ENCODE data around the gene ACTL9.
"Not testable (repeated sequence)": the region's sequence is repeated elsewhere in the genome, so short reads cannot be mapped to it uniquely, and the experiment has no call there.

The ACTL9 gene

DNA sequence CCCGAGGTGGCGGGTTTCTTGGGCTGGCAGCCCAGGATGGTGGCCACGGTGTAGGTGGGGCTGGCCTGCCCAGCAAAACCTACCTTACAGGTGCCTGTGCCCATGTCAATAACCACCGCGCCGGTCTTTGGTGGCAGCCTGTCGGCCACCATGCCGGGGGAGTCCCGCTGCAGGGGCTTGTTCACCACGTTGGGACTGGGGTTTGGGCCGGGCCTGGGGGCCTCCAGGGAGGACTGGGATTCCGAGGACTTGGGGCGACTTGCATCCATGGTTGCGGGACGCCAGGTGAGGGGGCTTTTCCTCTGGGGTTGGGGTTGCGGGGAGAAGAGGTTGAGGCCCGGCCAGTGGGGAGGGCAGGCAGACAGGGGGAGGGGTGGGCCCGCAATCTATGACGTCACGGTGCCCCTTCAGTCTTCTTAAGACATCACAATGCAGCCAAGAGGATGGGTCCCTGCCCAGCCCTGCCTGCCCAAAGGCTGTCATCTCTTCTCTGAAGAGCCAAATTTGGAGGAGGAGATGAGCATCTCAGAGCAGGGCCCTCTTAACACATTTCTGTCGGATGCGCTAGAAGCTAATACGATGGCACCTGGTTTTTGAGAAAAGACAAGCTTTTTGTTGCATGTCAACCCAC is at the start of gene ACTL9:
TSS of gene ACTL9 (minus strand) at position 363 of the 631 bp plus-strand sequence. CDS start at position 269, 94 bp downstream.
- DNase-seq: no peak

GRCh38 chr19:8739291-8740065 is 40.9 kb upstream of the ACTL9 start:
- not testable (repeated sequence) for DNase-seq

DNA sequence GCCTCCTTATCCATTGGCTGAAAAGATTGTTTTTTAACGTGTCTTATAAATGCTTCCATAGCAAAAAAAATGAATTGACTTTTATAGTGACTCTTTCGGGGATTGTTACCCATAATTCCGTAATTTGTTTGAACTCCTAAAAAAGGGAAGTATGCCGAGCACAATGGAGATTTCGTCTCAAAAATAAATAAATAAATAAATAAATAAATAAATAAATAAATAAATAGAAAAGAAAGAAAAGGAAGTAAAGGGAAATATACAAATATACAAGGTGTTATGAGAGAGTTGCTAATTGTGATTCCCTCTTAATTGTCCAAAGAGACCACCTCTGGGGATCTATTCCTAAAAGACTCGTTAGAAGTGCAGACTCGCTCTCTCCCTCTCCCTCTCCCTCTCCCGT is 39.8 kb upstream of the ACTL9 start:
- no peak for DNase-seq

- no peak for DNase-seq
These were observed 33.0 kb upstream of the ACTL9 start for GRCh38 chr19:8731428-8732169.

DNA sequence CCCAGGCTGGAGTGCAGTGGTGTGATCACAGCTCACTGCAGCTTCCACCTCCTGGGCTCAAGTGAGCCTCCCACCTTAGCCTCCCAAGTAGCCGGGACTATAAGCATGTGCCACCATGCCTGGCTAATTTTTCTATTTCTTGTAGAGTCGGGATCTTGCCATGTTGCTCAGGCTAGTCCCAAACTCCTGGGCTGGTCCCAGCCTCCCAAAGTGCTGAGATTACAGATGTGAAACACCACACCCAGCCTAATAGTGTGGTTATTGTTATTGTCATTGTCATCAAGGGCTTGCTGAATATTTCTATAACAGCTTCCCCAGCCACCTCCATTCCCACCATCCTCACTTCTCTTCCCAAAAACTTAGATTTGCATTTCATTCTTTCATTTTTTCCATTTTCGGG is 25.7 kb upstream of the ACTL9 start:
- DNase-seq: no peak

- no peak for DNase-seq
These were observed 23.4 kb upstream of the ACTL9 start for GRCh38 chr19:8722032-8722431.

- no peak for DNase-seq
These were observed 22.7 kb upstream of the ACTL9 start, which contains the start of gene OR2Z1 for GRCh38 chr19:8721334-8721733. Gene OR2Z1, plus strand, starts transcription at chr19:8721634. Its CDS starts 9,395 bp downstream, at chr19:8731029.

DNA sequence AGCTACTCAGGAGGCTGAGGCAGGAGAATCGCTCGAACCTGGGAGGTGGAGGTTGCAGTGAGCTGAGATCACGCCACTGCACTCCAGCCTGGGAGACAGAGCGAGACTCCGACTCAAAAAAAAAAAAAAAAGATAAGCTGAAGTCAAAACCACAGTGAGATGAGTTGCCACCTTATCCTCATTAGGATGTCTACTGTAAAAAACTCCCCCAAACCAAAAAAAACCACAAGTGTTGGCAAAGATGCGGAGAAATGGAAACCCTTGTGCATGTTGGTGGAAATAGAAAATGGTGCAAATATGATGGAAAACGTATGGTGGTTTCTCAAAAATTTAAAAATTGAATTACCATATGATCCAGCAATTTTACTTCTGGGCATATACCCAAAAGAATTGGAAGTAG is 11.7 kb upstream of the ACTL9 start:
- DNase-seq: not testable (repeated sequence)

DNA sequence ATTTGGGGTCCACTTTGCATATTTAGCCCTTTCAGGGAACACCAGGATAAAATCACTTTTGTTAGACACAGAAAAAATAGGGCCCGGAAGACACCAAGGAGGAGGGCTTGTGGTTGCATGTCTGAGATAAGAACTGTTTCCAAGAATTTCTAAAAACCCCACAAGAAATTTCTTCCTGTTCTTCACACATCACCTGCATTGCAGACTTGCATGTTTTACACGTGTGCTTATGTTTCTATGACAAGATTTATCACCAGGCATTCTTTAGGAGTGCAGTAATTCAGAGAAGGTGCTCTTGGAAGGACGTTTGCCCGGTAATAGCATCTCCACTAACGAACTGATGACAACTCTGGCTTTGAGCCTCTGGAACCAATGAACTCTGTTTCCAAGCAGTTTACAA is 7.1 kb upstream of the ACTL9 start:
- no peak for DNase-seq

GRCh38 chr19:8705304-8705703 is 6.7 kb upstream of the ACTL9 start:
- not testable (repeated sequence) for DNase-seq

GRCh38 chr19:8703223-8703622 is 4.6 kb upstream of the ACTL9 start:
- no peak for DNase-seq

- no peak for DNase-seq
These were observed 3.8 kb upstream of the ACTL9 start for GRCh38 chr19:8702350-8702749.

DNA sequence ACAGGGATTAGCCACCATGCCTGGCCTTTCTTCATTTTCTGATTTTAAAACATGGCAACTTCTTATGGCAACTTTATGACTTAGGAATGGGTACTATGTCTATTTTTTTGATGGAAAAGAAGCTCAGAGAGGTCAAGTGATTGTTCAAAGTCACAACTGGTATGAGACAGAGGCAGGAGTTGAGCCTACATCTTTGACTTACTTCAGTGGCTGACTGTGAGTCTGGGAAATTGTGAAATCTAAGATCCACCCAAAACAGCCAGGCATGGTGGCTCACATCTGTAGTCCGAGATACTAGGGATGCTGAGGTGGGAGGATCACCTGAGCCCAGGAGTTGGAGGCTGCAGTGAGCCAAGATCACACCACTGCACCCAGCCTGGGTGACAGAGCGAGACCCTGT is 2.4 kb upstream of the ACTL9 start:
- no peak for DNase-seq

DNA sequence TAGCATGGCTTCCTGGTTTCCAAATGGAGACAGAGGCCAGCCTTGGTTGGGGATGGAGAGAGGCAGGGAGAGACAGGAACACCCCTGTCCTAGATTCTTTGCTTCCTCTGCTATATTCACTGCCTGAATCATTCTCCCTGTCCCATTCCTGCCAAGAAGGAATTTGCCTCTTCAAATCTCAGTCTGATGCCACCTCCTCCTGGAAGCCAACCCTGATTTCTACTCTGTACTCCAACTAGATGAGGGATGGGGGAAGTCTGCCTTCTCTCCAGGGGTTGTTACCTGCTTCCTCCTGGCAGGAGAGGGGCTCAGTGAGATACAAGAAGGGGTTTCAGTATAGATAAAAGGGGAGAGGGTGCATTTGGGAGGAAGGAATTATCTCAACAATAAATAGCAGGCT is 1.3 kb upstream of the ACTL9 start:
- DNase-seq: no peak

DNA sequence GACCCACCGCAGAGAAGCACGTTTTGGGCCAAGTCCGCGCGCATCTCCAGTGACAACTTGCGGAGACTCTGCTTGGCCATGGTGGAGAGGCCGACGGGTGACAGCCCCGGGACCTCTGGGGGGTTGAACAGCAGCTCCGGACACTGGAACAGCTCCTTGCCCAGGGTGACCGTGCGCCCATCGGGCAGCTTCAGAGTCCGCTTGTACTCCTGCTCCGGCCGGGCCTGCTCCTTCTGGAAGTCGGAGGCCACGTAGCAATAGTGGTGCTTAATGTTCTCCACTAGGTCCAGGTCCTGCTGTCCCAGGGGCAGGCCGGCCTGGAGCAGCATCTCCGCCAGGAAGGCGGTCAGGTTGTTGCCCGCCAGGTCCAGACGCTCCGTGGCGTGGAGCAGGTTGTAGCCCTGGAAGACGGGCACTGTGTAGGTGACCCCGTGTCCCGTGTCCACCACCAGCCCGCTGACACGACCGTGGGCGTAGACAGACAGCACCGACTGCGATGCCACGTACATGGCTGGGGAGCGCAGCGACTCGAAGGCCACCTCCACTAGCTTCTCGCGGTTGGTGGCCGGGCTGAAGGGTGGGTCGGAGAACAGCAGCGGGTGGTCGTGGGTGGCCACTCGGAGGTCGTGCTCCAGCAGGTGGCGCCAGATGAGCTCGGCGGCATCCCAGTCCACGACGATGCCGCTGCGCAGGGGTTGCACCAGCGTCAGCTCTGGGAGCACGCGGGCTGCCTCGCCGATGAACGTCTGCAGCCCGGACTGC is 743 bp downstream of the ACTL9 start:
- peak; percentile 20 for DNase-seq

DNA sequence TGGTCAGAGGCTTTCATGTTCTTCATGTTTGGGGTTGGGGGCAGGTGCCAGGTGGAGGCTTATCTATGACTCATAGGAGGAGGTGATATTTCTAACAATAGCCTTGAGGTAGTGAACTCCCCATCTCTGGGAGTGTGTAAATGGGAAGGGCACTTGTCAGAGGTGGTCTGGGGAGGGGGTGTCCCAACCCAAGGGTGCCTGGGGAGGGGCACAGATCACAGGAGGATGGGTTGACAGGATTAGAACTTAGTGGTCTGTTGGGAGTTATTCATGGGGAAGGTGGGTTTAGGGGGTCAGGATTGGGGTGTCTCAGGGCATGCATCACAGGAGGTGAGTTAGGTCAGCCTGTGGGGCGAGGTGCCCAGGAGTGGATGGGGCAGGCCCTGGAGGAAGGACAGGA is 1.6 kb downstream of the ACTL9 start:
- DNase-seq: no peak

DNA sequence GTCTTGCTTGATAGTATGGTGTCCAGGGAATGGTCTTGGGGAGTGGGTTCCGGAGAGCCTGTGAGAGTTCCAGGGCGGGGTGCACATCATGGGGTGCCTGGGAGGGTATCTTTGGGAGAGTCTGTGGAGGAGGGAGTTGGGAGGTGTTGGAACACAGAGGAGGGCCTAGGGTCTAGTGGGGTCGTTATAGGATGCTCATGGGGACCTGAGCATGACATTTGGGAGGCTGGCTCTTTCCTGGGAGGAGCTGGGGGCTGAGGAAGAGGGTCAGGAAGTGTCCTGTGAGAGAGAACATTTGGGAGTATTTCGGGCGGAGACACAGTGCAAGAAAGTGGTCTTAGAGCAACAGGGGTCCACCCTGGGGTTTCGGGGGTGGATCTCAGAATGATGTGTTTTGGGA is 2.7 kb downstream of the ACTL9 start:
- DNase-seq: no peak

GRCh38 chr19:8695501-8695900 is 3.1 kb downstream of the ACTL9 start:
- DNase-seq: no peak

DNA sequence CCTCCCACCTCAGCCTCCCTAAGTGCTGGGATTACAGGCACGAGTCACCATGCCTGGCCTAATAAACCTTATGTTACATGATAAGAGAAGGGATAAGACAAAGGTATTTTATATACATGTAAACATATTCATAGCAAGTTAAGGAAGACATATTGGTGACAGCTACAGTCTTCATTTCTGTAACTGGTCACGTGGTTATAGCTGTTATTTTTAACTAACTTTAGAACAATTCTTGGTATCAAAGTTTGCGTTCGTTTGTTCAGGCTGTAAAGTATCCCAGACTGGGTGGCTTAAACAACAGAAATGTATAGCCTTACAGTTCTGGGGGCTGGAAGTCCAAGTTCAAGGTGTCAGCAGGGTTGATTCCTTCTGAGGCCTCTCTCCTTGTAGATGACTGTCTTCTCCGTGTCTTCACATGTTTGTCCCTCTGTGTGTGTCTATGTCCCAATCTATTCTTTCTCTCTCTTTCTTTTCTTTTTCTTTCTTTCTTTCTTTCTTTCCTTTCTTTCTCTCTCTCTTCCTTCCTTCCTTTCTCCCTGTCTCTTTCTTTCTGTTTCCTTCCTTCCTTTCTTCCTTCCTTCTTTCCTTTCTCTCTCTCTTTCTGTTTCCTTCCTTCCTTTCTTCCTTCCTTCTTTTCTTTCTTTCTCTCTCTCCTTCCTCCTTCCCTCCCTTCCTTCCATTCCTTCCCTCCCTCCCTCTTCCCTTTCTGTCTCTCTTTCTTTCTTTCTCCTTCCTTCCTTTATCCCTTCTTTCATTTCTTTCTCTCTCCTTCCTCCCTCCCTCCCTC is 7.6 kb downstream of the ACTL9 start:
- DNase-seq: no peak

- no peak for DNase-seq
These were observed 9.7 kb downstream of the ACTL9 start for GRCh38 chr19:8688930-8689329.

DNA sequence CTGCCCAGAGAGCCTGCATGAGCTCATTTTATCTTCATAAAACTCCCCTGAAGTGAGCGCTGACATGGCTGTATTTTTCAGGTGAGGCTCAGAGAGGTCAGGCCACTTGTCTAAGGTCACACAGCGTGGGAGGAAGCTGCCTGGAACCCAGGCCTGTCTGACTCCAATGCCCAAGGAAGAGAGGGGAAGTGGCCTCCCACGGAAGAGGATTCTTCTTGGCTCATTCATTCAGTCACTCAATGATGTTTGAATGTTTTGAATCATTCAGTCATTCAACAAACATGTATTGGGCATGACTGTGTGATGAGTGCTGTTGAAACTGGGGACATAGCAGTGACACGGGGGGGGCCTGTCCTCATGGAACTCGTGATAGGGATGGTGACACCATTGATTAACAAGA is 12.0 kb downstream of the ACTL9 start:
- no peak for DNase-seq

Measured in NCI-H82 (cell line).